DOHH2 (cell line): ENCODE measurements around the gene PKN1.

Source experiments
- H3F3A ChIP-seq: fragments of 200-600 bp; sonication (generic), shearing (Covaris generic); 2 replicates; pipeline ENCODE4 v1.6.0; 2016; ENCODE audit warnings: antibody characterized with exemption, mild to moderate bottlenecking; ENCODE audit not compliant: control insufficient read depth, insufficient read depth
- H3K27ac ChIP-seq: fragments of 200-600 bp; sonication (generic); 2 replicates; pipeline ENCODE4 v1.5.1; 2014; ENCODE audit warnings: low read depth, mild to moderate bottlenecking, low read length, moderate library complexity
- H3K27me3 ChIP-seq: fragments of 200-600 bp; sonication (generic); 2 replicates; pipeline ENCODE4 v1.6.1; 2014; ENCODE audit warnings: mild to moderate bottlenecking, low read length, mixed read lengths; ENCODE audit not compliant: control insufficient read depth
- H3K36me3 ChIP-seq: fragments of 200-600 bp; sonication (generic); 2 replicates; pipeline ENCODE4 v1.6.1; 2014; ENCODE audit warnings: mild to moderate bottlenecking, low read length, moderate library complexity, mixed read lengths; ENCODE audit not compliant: control insufficient read depth
- H3K4me1 ChIP-seq: fragments of 200-600 bp; sonication (generic); 2 replicates; pipeline ENCODE4 v1.6.1; 2014; ENCODE audit warnings: mild to moderate bottlenecking, low read length, mixed read lengths; ENCODE audit not compliant: control insufficient read depth
- H3K4me2 ChIP-seq: fragments of 200-600 bp; sonication (generic); 2 replicates; pipeline ENCODE4 v1.6.0; 2014; ENCODE audit warnings: mild to moderate bottlenecking, low read length, moderate library complexity
- H3K4me3 ChIP-seq: fragments of 200-600 bp; sonication (generic); 2 replicates; pipeline ENCODE4 v1.5.1; 2014; ENCODE audit warnings: mild to moderate bottlenecking, low read length, mixed read lengths
- H3K79me2 ChIP-seq: fragments of 200-600 bp; sonication (generic); 2 replicates; pipeline ENCODE4 v1.6.1; 2014; ENCODE audit warnings: mild to moderate bottlenecking, low read length, mixed read lengths; ENCODE audit not compliant: control insufficient read depth
- H3K9me2 ChIP-seq: fragments of 200-600 bp; sonication (generic); replicated peaks from 2 replicates; pipeline ENCODE4 v1.6.1; 2014; ENCODE audit warnings: mild to moderate bottlenecking, low read length, mixed read lengths; ENCODE audit not compliant: control insufficient read depth
- H3K9me3 ChIP-seq: fragments of 200-600 bp; sonication (generic); 2 replicates; pipeline ENCODE4 v1.6.1; 2014; ENCODE audit warnings: antibody characterized with exemption, low read length, mixed read lengths; ENCODE audit not compliant: control insufficient read depth, insufficient read depth
- H4K20me1 ChIP-seq: fragments of 200-600 bp; sonication (generic); 2 replicates; pipeline ENCODE4 v1.6.0; 2014; ENCODE audit warnings: low read depth, mild to moderate bottlenecking, antibody characterized with exemption, low read length, moderate library complexity; ENCODE audit not compliant: control insufficient read depth, insufficient read depth
- EZH2phosphoT487 ChIP-seq: fragments of 200-600 bp; sonication (generic); IDR thresholded peaks from 2 replicates; pipeline ENCODE4 v1.6.1; 2017; ENCODE audit warnings: borderline replicate concordance, mild to moderate bottlenecking, antibody characterized with exemption, low read length, moderate library complexity, mixed read lengths
- TF ChIP-seq, protein P1 (sequence below): fragments of 200-600 bp; sonication (generic); IDR thresholded peaks from one replicate; pipeline ENCODE4 v1.5.1; 2014; ENCODE audit warnings: antibody characterized with exemption, mild to moderate bottlenecking, low read depth, low read length; ENCODE audit not compliant: poor library complexity, severe bottlenecking

Gene PKN1

GRCh38 chr19:14505488-14506239, 72.6 kb downstream of the PKN1 start:
- H3K27me3 ChIP-seq = no peaks in the 10 kb centered on the region
- no peaks in the 10 kb centered on the region for H3K36me3 ChIP-seq
- no peaks in the 10 kb centered on the region for H3F3A ChIP-seq
- no peak overlapping the region for H3K4me2 ChIP-seq
- TF ChIP-seq EZH2phosphoT487 = no peak
- TF ChIP-seq, protein P1, sequence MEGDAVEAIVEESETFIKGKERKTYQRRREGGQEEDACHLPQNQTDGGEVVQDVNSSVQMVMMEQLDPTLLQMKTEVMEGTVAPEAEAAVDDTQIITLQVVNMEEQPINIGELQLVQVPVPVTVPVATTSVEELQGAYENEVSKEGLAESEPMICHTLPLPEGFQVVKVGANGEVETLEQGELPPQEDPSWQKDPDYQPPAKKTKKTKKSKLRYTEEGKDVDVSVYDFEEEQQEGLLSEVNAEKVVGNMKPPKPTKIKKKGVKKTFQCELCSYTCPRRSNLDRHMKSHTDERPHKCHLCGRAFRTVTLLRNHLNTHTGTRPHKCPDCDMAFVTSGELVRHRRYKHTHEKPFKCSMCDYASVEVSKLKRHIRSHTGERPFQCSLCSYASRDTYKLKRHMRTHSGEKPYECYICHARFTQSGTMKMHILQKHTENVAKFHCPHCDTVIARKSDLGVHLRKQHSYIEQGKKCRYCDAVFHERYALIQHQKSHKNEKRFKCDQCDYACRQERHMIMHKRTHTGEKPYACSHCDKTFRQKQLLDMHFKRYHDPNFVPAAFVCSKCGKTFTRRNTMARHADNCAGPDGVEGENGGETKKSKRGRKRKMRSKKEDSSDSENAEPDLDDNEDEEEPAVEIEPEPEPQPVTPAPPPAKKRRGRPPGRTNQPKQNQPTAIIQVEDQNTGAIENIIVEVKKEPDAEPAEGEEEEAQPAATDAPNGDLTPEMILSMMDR = peak; percentile 88
- no peaks in the 10 kb centered on the region for H3K9me3 ChIP-seq
- H4K20me1 ChIP-seq = no peaks in the 10 kb centered on the region
- H3K27ac ChIP-seq = no peak overlapping the region
- no peaks in the 10 kb centered on the region for H3K9me2 ChIP-seq
- no peaks in the 10 kb centered on the region for H3K79me2 ChIP-seq
- H3K4me1 ChIP-seq = peaks cover 5% of the 10 kb centered on the region
- H3K4me3 ChIP-seq = no peak overlapping the region

- Histone ChIP-seq H3K9me2 (no peaks in the 10 kb centered on the region), H3K27ac (no peak overlapping the region), H3F3A (0 out of 2 replicates have a peak, but pooled peaks cover 5% of the 10 kb centered on the region), H3K36me3 (0 out of 2 replicates have a peak, but pooled peaks cover 2% of the 10 kb centered on the region), H3K4me2 (no peak overlapping the region), H3K79me2 (no peaks in the 10 kb centered on the region), H4K20me1 (no peaks in the 10 kb centered on the region), H3K9me3 (no peaks in the 10 kb centered on the region), H3K4me3 (no peak overlapping the region), H3K27me3 (no peaks in the 10 kb centered on the region), H3K4me1 (peaks cover 5% of the 10 kb centered on the region)
- no peak for TF ChIP-seq EZH2phosphoT487
- TF ChIP-seq, protein P1 = no peak
Measured at GRCh38 chr19:14507704-14508542, 74.8 kb downstream of the PKN1 start.

- Histone ChIP-seq H3K79me2 (peaks cover 5% of the 10 kb centered on the region), H3K4me1 (peaks cover 8% of the 10 kb centered on the region), H3K27ac (no peak overlapping the region), H3K27me3 (no peaks in the 10 kb centered on the region), H3K9me3 (no peaks in the 10 kb centered on the region), H3K9me2 (no peaks in the 10 kb centered on the region), H3K4me3 (no peak overlapping the region), H3K4me2 (no peak overlapping the region), H4K20me1 (peaks cover 11% of the 10 kb centered on the region; the same call in 1 of the 2 replicates), H3F3A (peaks cover 12% of the 10 kb centered on the region; the same call in 1 of the 2 replicates), H3K36me3 (peaks cover 26% of the 10 kb centered on the region)
- TF ChIP-seq EZH2phosphoT487 = no peak
- TF ChIP-seq, protein P1 = no peak
Measured at GRCh38 chr19:14510311-14511228, 77.5 kb downstream of the PKN1 start.
